Mucosa of gallbladder (tissue), 1 donor: ENCODE results near the gene APOD. TPM values are rescaled to one million over a fixed set of nuclear protein-coding genes. Genes with fewer than 3 reads are reported as not detected.
"Not testable (repeated sequence)": the region's sequence is repeated elsewhere in the genome, so short reads cannot be mapped to it uniquely, and the experiment has no call there.

Experiments used
- DNase-seq: peaks from one replicate; pipeline ENCODE4 v3.0.0-alpha.2; 2020; ENCODE audit warnings: low spot score
- total RNA-seq: library from RNA; stranded (reverse); gene quantifications from one replicate; pipeline ENCODE4 v1.2.1, GENCODE V29; 2021
- donor health status: DM: no; HTN: no; CAD: no.

APOD gene
- 51.8 TPM for total RNA-seq

- no peak for DNase-seq
Measured at GRCh38 chr3:195583831-195584542, at the start of gene APOD. Gene APOD, minus strand, starts transcription at chr3:195583940. Its CDS starts 4,479 bp downstream, at chr3:195579461.

- not testable (repeated sequence) for DNase-seq
Measured at GRCh38 chr3:195633351-195633750, 49.6 kb upstream of the APOD start.

DNA sequence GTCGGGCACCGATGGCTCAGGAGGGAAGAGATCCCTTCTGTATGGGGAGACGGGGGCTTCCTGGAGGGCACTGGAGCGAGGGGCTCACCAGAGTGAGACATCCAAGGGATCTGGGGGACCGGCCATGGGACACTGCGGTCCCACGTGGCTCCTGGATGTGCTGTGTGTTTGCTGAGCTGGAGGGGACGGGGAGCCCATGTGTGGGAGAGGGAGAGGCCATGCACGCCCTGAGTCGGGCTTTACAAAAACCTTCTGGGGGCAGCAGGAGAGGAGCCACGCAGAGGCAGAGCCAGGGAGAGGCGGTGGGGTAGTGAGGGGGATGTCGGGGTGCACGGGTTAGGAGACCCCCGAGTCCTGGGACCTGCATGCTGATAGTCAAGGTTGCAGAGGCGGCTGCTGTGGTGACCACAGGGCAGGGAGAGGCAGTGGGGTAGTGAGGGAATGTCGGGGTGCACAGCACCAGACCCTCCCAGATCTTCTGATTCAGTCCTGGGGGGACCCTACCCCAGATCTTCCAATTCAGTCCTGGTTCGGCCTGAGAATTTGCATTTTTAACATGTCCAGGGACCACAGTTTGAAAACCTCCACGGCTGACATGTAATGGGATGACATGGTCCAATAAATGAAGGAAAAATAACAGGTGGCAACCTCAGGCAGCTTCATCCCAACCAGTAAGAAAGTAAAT lies 48.9 kb upstream of the APOD start:
- DNase-seq: not testable (repeated sequence)

DNA sequence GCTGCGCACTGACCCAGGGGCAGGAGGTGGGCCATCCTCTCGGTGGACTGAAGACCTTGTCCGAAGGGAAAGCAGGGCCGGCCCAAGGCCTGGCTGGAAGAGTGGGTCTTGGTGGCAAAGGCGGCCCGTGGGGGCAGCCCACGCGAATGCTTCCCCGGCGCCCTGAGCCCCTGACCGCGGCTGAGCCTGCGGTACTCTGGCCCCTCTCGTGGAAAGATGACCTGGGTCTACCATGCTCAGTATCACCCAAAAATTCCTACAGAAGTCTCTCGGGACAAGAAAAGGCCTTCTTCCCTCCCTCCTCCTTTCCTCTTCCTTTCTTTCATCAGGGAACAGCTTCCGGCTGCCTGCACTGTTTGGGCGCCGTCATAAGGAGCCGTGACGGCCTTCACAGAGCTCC lies 48.3 kb upstream of the APOD start:
- not testable (repeated sequence) for DNase-seq

DNA sequence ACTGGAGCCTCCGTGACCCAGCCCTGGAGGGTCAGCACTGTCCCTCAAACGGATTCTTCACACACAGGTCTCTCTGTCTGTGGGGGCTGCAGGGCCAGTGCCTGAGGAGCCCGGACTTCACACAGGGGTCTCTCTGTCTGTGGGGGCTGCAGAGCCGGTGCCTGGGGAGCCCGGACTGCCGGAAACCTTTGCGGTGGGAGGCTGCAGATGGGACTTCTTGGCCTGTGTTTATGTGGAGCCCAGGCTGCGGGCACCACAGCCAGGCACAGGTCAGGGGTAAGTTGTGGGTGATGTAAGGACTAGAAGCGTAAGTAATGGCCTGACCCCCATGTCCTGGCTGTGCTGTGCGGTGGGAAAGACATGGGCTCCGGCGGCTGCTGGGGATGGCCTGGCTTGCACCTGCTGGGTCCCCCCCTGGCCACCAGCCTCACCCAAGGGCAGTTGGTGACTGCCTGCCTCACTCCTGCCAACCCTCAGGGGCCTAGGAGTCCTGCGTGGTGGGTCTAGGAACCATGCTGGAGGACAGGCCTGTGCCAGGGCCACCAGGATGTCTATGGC lies 47.3 kb upstream of the APOD start:
- DNase-seq: not testable (repeated sequence)

DNA sequence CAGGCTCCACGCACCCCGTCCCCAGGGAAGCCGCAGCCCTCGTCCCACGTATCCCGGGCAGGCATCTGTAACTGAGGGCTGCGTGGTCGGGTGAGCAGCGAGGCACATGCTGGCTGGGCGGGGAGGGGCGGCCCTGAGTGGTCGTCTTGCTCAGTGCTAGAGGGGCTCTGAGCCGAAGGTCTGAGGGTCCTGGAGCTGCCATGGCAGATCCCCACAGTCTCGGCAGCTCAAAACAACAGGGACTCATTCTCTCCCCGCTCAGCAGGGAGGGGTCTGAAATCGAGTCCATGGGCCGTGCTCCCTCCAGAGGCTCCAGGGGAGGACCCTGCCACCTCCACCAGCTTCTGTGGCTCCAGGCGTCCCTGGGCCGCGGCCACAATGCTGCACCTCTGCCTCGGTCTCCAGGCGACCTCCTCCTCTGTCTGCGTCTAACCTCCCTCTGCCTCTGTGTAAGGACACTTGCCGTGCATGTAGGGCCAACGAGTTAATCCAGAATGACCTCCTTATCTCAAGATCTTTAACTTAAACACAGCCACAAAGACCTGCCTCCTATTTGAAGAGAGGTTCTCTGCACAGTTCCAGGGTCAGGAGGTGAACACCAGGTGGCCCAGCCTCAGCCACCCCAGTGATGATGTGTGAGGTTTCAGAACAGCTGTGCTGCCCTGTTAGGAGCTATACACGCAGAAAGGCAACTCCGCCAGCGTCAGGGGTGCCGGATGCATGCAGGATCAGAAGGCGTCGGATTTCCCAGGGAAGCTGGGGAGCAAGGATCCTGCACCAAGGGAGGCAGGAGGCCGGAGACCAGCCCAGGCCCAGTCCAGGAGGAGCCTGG lies 46.6 kb upstream of the APOD start:
- DNase-seq: not testable (repeated sequence)

DNA sequence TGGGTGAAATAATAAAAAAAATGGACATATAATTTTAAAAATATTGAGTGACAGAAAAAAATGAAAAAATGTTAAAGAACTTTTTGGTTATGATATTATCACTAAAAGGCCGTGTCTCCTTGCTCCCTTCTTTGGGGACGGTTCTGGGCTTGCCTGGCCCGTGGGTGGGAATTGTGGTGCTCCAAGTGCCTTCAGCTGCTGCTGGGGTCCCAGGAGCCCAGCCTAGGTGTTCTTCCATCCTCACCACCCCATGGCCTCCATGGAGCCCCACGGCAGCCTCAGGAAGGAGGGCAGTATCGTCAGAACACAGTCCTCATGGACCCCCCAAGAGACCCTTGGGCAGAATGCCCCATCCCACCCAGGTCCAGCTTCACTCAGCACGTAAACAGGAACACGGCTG lies 45.9 kb upstream of the APOD start:
- DNase-seq: not testable (repeated sequence)

DNA sequence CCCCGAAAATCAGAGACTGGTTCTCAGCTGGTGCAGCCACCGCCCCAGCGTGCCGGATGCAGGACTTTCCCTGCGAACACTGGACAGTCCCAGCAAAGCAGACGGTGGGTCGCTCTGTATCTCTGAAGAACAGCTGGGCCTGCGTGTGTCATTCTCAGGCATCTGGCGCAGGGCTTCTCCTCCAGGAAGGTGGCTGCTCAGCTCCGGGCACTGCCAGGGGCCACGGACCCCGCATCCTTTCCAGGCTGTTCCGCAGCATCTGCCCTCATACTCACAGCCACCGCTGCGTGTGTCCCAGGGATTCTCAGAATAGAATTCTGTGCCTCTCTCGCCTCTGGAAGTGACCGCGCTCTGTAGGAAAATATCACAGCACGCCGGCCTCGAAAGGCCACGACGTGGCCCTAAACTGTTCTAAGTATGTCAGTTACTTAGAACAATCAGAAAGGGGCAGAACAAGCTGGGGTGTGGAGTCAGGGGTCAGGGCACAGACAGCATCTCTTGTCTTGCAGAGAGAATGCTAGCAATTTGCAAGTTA lies 44.7 kb upstream of the APOD start:
- DNase-seq: not testable (repeated sequence)

DNA sequence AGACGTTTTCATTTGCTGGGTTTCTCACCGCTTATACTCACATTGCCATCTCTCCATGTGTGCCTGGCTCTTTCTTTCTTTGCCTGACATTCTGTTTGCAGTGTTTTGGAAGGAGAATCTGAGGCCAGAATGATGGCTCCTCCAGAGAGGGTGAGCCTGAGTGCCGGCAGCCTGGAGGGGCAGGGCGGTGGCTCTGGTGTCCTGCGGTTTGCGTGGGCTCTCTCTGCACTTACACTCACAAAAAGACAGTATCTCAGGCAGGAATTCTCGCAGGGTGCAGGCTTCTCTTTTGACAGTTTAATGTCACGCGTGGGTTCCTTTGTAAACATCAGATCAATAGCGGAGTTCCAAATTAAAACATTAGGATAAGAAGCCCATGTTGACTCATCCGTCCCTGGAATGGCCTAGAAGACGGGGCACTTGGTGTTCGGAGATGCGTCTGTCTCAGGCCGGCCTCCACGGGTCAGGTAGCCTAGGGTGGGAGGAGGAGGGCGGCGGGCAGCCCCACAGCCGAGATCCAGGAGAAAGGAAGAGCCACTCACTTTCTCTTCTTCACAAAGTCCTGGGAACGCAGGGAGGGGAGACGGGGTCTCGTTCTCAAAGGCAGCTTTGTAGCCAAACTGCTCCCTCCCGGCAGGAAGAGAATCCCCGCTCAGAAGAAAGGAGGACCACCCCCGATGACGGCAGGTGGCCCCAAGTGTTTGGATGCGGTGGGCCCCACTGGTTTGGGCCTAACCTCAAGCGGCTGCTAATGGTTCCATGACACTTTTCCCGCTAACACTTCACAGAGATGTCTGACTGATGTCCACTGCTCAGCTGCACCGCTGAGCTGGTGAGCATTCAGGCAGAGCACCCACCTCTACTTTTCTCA lies 44.0 kb upstream of the APOD start:
- DNase-seq: not testable (repeated sequence)

DNA sequence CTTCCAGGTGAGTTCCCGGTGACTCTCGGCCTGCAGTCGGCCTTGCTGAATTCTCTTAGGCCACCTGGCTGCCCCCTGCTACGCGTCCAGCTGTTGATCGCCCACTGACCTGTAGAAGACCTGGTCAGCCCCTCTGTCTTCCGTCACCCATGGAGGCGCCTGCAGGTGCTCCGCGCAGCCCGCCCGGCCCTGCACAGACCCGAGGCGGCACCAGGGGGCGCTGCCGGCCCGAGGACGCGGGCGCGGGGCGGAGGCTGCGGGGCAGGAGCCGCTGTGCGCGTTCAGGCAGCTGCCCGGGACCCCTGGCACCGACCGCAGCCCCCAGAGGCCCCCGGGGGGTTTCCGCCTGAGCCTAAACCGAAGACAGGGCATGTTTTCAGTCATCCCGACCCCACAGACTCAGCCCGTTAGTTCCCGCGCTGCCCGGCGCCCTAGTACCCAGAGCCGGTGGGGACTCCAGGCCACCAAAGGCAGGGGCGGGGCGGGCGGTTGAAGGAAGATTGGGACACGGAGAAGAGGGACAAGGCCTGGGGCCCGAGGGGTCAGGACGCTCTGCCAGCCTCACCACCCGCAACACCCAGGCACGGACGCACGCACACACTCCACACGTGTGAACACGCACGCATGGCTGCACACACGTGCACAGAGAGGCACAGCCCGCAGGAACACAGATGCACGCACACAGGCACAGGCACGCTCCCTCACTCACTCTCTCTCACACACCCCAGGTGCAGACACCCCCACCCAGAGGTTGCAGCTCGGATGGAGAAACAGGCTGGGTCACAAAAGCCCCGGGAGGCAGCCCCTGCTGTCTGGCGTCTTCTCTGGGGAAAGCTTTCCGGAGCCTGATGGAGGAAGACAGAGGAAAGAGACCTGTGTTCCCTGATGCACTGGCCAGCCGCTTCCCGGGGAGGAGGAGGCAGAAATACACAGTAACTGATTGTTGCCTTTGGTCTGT lies 41.1 kb upstream of the APOD start:
- DNase-seq: not testable (repeated sequence)

DNA sequence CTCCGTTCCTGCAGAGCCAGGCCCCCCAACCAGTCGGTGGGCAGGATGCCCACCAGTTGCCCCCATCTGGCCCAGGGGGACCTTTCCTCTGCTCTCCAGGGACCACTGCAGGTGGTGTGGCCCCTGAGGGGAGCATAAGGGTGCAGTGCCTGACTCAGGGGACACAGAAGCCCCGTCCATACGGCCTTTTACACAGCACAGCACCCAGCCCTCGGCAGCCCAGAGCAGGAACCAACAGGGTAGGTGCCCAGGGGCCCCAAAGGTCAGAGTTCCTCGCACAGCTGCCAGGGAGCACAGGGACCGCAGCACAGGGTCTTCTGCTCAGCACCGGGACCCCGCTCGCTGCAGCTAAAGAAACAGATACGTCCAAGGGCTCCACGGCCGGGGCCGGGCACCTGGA lies 40.4 kb upstream of the APOD start:
- not testable (repeated sequence) for DNase-seq

DNA sequence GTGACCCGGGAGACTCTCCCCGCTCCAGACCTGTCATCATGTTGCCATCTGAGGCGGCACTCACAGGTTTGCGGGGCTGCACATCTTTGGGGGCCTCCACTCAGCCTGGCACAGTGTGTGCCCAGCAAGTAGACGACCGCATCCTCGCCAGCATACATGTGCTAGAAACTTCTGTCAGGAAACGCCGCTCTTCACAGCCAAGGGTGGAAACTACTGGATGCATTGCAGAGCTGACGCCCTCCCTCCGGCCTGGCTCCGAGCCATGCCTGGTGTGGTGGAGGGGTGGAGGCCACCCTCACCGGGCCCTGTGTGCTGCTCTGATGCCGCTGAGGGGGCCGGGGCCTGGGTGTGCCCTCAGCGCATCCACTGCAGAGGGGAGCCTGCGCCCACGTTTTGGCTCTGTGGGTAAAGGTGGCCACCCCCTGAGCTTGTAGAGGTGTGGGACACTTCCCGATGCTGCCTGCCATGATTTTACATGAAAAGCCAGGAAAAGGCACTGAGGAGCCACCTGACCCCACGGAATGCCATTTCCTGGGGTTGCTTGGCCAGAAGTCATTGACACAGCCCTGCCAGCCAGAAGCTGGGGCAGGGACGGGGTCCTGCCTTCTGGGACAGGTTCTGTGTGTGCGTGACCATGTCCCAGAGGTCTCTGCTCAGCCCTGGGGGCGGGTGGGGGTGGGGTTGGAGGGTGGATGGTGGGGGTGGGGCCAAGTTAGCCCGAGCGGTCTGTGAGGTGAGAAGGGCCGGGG lies 39.7 kb upstream of the APOD start:
- not testable (repeated sequence) for DNase-seq

- DNase-seq: not testable (repeated sequence)
Measured at GRCh38 chr3:195622523-195623170, 38.9 kb upstream of the APOD start.

DNA sequence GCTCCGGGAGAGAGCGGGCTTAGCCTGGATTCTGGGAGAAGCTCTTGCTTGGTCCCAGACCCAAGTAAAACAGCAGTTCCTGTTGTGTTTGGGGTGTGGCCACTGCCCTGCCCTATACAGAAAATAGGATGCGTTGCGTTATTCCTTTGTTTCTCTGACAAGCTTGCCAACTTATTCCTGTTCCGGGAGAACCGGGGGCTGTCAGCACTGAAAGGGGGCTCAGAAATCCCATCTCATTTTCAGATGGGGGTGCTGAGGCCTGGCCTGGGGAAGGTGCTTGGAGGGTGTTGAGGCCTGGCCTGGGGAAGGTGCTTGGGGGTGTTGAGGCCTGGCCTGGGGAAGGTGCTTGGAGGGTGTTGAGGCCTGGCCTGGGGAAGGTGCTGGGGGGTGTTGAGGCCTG lies 38.3 kb upstream of the APOD start:
- DNase-seq: not testable (repeated sequence)

- not testable (repeated sequence) for DNase-seq
Measured at GRCh38 chr3:195621095-195621494, 37.4 kb upstream of the APOD start.

- DNase-seq: not testable (repeated sequence)
Measured at GRCh38 chr3:195620476-195620875, 36.7 kb upstream of the APOD start.

GRCh38 chr3:195619591-195620369 lies 36.0 kb upstream of the APOD start:
- not testable (repeated sequence) for DNase-seq
